ENCODE measurements around the gene WIPI1.

- no peak for TF ChIP-seq CTCF (IDR thresholded peaks at IDR 0.05)
- TF ChIP-seq POLR2A (IDR thresholded peaks at IDR 0.05) = no peak
These were observed 57.5 kb downstream of the WIPI1 start for GRCh38 chr17:68399638-68400403.

All from prostate gland (tissue), 2 donors.